Activated T-cell treated with anti-CD3 and anti-CD28 coated beads for 1 hour (primary cell): ENCODE measurements around the gene EP400.
"Not testable (repeated sequence)": the region's sequence is repeated elsewhere in the genome, so short reads cannot be mapped to it uniquely, and the experiment has no call there.

Experiments used
- DNase-seq: peaks from one replicate; pipeline ENCODE4 v3.0.0-alpha.2; 2020; ENCODE audit warnings: low read depth

The EP400 gene

GRCh38 chr12:132067182-132067581 is 117.4 kb downstream of the EP400 start:
- DNase-seq: no peak

- no peak for DNase-seq
Measured at GRCh38 chr12:132068250-132068649, 118.5 kb downstream of the EP400 start.

- no peak for DNase-seq
Measured at GRCh38 chr12:132069336-132069985, 119.7 kb downstream of the EP400 start.

- no peak for DNase-seq
Measured at GRCh38 chr12:132070298-132070697, 120.6 kb downstream of the EP400 start.

- no peak for DNase-seq
Measured at GRCh38 chr12:132071040-132071810, 121.5 kb downstream of the EP400 start.

GRCh38 chr12:132071830-132072384 is 122.2 kb downstream of the EP400 start:
- no peak for DNase-seq

GRCh38 chr12:132074216-132074615 is 124.5 kb downstream of the EP400 start:
- no peak for DNase-seq

- DNase-seq: no peak
Measured at GRCh38 chr12:132075026-132075713, 125.4 kb downstream of the EP400 start.

- DNase-seq: no peak
Measured at GRCh38 chr12:132075714-132076553, 126.2 kb downstream of the EP400 start.

- DNase-seq: no peak
Measured at GRCh38 chr12:132076711-132077110, 127.0 kb downstream of the EP400 start.

- DNase-seq: no peak
Measured at GRCh38 chr12:132077322-132078100, 127.8 kb downstream of the EP400 start.

- DNase-seq: no peak
Measured at GRCh38 chr12:132078190-132078589, 128.4 kb downstream of the EP400 start.

- no peak for DNase-seq
Measured at GRCh38 chr12:132079200-132079599, 129.5 kb downstream of the EP400 start.

GRCh38 chr12:132079695-132080094 is 130.0 kb downstream of the EP400 start:
- DNase-seq: no peak

GRCh38 chr12:132080515-132080914 is 130.8 kb downstream of the EP400 start:
- DNase-seq: not testable (repeated sequence)

- DNase-seq: no peak
Measured at GRCh38 chr12:132081423-132081822, 131.7 kb downstream of the EP400 start.

- no peak for DNase-seq
Measured at GRCh38 chr12:132083614-132083940, 133.8 kb downstream of the EP400 start.

GRCh38 chr12:132083941-132084620 is 134.3 kb downstream of the EP400 start:
- DNase-seq: peak; percentile 74

- DNase-seq: peak; percentile 20
Measured at GRCh38 chr12:132084621-132085290, 135.0 kb downstream of the EP400 start.

- DNase-seq: no peak
Measured at GRCh38 chr12:132085291-132085635, 135.5 kb downstream of the EP400 start.
